Neural progenitor cell (in vitro differentiated cells): ENCODE results near the gene AADACL2. TPM values are rescaled to one million over a fixed set of nuclear protein-coding genes. Genes with fewer than 3 reads are reported as not detected.

Source experiments
- DNase-seq: peaks from one replicate; pipeline ENCODE4 v3.0.0-alpha.2; 2016; ENCODE audit warnings: low spot score
- H2AFZ ChIP-seq: fragments of 200-600 bp; sonication (generic); replicated peaks from 2 replicates; pipeline ENCODE4 v1.6.1; 2016; ENCODE audit warnings: antibody characterized with exemption
- H3F3A ChIP-seq: fragments of 200-600 bp; sonication (generic); 2 replicates; pipeline ENCODE4 v1.6.1; 2016; ENCODE audit warnings: antibody characterized with exemption, low read depth
- H3K27ac ChIP-seq: fragments of 200-600 bp; sonication (generic); 2 replicates; pipeline ENCODE4 v1.5.1; 2016; ENCODE audit warnings: mild to moderate bottlenecking
- H3K27me3 ChIP-seq: fragments of 200-600 bp; sonication (generic); 2 replicates; pipeline ENCODE4 v1.6.1; 2016; ENCODE audit warnings: mild to moderate bottlenecking, moderate library complexity
- H3K36me3 ChIP-seq: fragments of 200-600 bp; sonication (generic); 2 replicates; pipeline ENCODE4 v1.5.1; 2016
- H3K4me1 ChIP-seq: fragments of 200-600 bp; sonication (generic); 2 replicates; pipeline ENCODE4 v1.6.1; 2016; ENCODE audit warnings: mixed run types
- H3K4me2 ChIP-seq: fragments of 200-600 bp; sonication (generic); 2 replicates; pipeline ENCODE4 v1.6.1; 2016
- H3K4me3 ChIP-seq: fragments of 200-600 bp; sonication (generic); 2 replicates; pipeline ENCODE4 v1.5.1; 2016
- H3K79me2 ChIP-seq: fragments of 200-600 bp; sonication (generic); 2 replicates; pipeline ENCODE4 v1.6.1; 2016; ENCODE audit warnings: low read depth
- H3K9ac ChIP-seq: fragments of 200-600 bp; sonication (generic); 2 replicates; pipeline ENCODE4 v1.6.1; 2016
- H3K9me3 ChIP-seq: fragments of 200-600 bp; sonication (generic); 2 replicates; pipeline ENCODE4 v1.5.1; 2016; ENCODE audit warnings: low read depth
- H4K20me1 ChIP-seq: fragments of 200-600 bp; sonication (generic); 2 replicates; pipeline ENCODE4 v1.6.1; 2016; ENCODE audit warnings: low read depth
- H3K27ac Mint-ChIP-seq: 3 replicates; pipeline ENCODE4 v1.8.0; 2021; ENCODE audit warnings: mixed read lengths
- H3K27me3 Mint-ChIP-seq: 2 replicates; pipeline ENCODE4 v1.8.0; 2022; ENCODE audit warnings: low read depth, mild to moderate bottlenecking, inconsistent platforms, moderate library complexity, mixed read lengths; ENCODE audit not compliant: insufficient read depth
- H3K36me3 Mint-ChIP-seq: 3 replicates; pipeline ENCODE4 v1.8.0; 2021; ENCODE audit warnings: mixed read lengths
- H3K4me1 Mint-ChIP-seq: 3 replicates; pipeline ENCODE4 v1.8.0; 2021; ENCODE audit warnings: mixed read lengths
- H3K4me3 Mint-ChIP-seq: 3 replicates; pipeline ENCODE4 v1.8.0; 2021; ENCODE audit warnings: mild to moderate bottlenecking, moderate library complexity, mixed read lengths
- H3K9me3 Mint-ChIP-seq: 3 replicates; pipeline ENCODE4 v1.8.0; 2020; ENCODE audit warnings: mixed read lengths
- EZH2 ChIP-seq: fragments of 200-600 bp; sonication (generic); IDR thresholded peaks from 2 replicates; pipeline ENCODE4 v1.6.1; 2017; ENCODE audit warnings: antibody characterized with exemption, mild to moderate bottlenecking, moderate library complexity
- EZH2phosphoT487 ChIP-seq: fragments of 200-600 bp; sonication (generic); IDR thresholded peaks from 2 replicates; pipeline ENCODE4 v1.6.1; 2017; ENCODE audit warnings: antibody characterized with exemption
- total RNA-seq: library from RNA; depleted of rRNA; stranded (reverse); fragments of >200 nt; gene quantifications from 2 replicates; pipeline ENCODE4 v1.2.3, GENCODE V29; 2015; ENCODE audit warnings: low replicate concordance
- TF ChIP-seq, protein P1 (sequence below): fragments of 200-600 bp; sonication (generic); IDR thresholded peaks from 2 replicates; pipeline ENCODE4 v1.5.1; 2017; ENCODE audit warnings: antibody characterized with exemption, mild to moderate bottlenecking

Gene AADACL2
- total RNA-seq, 1 donor from 2014 or later, result not detected

DNA sequence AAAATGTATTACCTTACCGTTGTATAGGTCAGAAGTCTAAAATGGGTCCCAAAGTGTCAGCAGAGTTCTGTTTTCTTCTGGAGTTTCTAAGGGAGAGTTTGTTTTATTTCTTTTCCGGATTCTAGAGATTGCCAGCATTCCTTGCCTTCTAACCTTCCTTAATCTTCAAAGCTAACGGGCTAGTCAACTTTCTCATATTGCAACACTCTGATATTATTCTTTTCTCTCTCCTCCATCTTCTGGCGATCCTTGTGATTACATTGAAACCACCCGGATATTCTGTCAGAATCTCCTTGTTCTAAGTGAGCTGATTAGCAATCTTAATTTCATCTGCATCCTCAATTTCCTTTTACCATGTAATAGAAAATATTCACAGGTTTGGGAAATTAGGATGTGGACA, 36.2 kb upstream of the AADACL2 start:
- peaks cover 2% of the 10 kb centered on the region for H3K9me3 Mint-ChIP-seq
- no peak overlapping the region for H3K4me3 Mint-ChIP-seq
- Histone ChIP-seq H3K36me3 (no peaks in the 10 kb centered on the region), H3K9ac (no peak overlapping the region), H3K4me1 (no peaks in the 10 kb centered on the region), H3K4me3 (no peak overlapping the region), H3K4me2 (no peak overlapping the region), H3F3A (no peaks in the 10 kb centered on the region), H3K9me3 (no peaks in the 10 kb centered on the region), H3K27ac (no peak overlapping the region), H3K79me2 (no peaks in the 10 kb centered on the region), H2AFZ (no peak overlapping the region), H4K20me1 (no peaks in the 10 kb centered on the region), H3K27me3 (no peaks in the 10 kb centered on the region)
- no peaks in the 10 kb centered on the region for H3K27me3 Mint-ChIP-seq
- TF ChIP-seq EZH2, result no peak
- TF ChIP-seq EZH2phosphoT487, result no peak
- TF ChIP-seq, protein P1, sequence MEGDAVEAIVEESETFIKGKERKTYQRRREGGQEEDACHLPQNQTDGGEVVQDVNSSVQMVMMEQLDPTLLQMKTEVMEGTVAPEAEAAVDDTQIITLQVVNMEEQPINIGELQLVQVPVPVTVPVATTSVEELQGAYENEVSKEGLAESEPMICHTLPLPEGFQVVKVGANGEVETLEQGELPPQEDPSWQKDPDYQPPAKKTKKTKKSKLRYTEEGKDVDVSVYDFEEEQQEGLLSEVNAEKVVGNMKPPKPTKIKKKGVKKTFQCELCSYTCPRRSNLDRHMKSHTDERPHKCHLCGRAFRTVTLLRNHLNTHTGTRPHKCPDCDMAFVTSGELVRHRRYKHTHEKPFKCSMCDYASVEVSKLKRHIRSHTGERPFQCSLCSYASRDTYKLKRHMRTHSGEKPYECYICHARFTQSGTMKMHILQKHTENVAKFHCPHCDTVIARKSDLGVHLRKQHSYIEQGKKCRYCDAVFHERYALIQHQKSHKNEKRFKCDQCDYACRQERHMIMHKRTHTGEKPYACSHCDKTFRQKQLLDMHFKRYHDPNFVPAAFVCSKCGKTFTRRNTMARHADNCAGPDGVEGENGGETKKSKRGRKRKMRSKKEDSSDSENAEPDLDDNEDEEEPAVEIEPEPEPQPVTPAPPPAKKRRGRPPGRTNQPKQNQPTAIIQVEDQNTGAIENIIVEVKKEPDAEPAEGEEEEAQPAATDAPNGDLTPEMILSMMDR, result no peak
- DNase-seq, result no peak
- H3K4me1 Mint-ChIP-seq, result no peaks in the 10 kb centered on the region
- H3K27ac Mint-ChIP-seq, result no peak overlapping the region
- no peaks in the 10 kb centered on the region for H3K36me3 Mint-ChIP-seq

DNA sequence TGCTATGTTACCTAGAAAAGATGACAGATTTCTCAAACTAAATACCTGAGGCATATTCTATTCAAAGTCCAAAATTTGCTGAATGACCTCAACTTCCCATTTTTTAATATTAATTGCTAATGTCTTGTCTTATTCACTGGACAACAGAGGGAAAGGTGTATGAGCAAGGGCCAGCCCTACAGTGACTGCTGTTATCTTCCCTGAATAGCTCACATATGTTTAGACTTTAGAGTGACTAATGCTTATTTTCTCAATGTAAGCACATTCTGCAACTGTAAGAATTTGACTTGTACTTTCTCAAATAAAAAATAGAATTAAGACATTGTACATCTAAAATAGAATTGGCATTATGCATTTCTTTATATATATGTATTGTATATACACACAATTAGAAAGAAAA, 26.5 kb upstream of the AADACL2 start:
- H3K9me3 ChIP-seq, result no peaks in the 10 kb centered on the region
- H3K4me1 ChIP-seq, result no peaks in the 10 kb centered on the region
- no peaks in the 10 kb centered on the region for H3K27me3 ChIP-seq
- H3K36me3 Mint-ChIP-seq, result no peaks in the 10 kb centered on the region
- no peak for DNase-seq
- no peak overlapping the region for H3K4me2 ChIP-seq
- no peaks in the 10 kb centered on the region for H4K20me1 ChIP-seq
- TF ChIP-seq, protein P1, result no peak
- TF ChIP-seq EZH2phosphoT487 (no peak), EZH2 (no peak)
- no peaks in the 10 kb centered on the region for H3K27me3 Mint-ChIP-seq
- no peak overlapping the region for H3K4me3 ChIP-seq
- H3F3A ChIP-seq, result no peaks in the 10 kb centered on the region
- H3K79me2 ChIP-seq, result no peaks in the 10 kb centered on the region
- no peak overlapping the region for H3K4me3 Mint-ChIP-seq
- H3K4me1 Mint-ChIP-seq, result no peaks in the 10 kb centered on the region
- no peak overlapping the region for H3K27ac ChIP-seq
- no peak overlapping the region for H3K9ac ChIP-seq
- H3K36me3 ChIP-seq, result no peaks in the 10 kb centered on the region
- no peak overlapping the region for H3K27ac Mint-ChIP-seq
- no peak overlapping the region for H2AFZ ChIP-seq
- peaks cover 7% of the 10 kb centered on the region for H3K9me3 Mint-ChIP-seq

DNA sequence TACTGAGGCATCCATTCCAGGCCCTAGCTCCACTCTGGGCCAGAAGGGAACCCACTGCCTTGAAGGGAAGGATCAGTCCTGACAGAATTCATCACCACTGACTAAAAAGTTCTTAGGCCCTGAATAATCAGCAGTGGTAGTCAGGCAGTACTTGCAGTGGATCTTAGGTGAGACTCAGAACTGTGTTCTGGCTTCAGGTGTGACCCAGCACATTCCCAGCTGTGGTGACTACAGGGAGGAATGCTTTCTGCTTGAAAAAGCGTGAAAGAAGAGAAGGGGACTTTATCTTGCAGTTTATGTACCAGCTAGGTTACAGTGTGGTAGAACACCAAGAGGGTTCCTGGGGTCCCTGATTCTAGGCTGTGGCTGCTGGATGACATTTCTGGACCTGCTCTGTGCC, 24.9 kb upstream of the AADACL2 start:
- TF ChIP-seq EZH2phosphoT487 (no peak), EZH2 (no peak)
- TF ChIP-seq, protein P1, result no peak
- H3K9me3 Mint-ChIP-seq, result peaks cover 7% of the 10 kb centered on the region
- no peaks in the 10 kb centered on the region for H3K36me3 Mint-ChIP-seq
- no peak overlapping the region for H3K4me3 Mint-ChIP-seq
- Histone ChIP-seq H3K4me2 (no peak overlapping the region), H3K36me3 (no peaks in the 10 kb centered on the region), H3K79me2 (no peaks in the 10 kb centered on the region), H3K9me3 (no peaks in the 10 kb centered on the region), H3F3A (no peaks in the 10 kb centered on the region), H4K20me1 (no peaks in the 10 kb centered on the region), H3K4me3 (no peak overlapping the region), H2AFZ (no peak overlapping the region), H3K4me1 (no peaks in the 10 kb centered on the region), H3K9ac (no peak overlapping the region), H3K27me3 (no peaks in the 10 kb centered on the region), H3K27ac (no peak overlapping the region)
- H3K27ac Mint-ChIP-seq, result no peak overlapping the region
- no peaks in the 10 kb centered on the region for H3K4me1 Mint-ChIP-seq
- no peaks in the 10 kb centered on the region for H3K27me3 Mint-ChIP-seq
- no peak for DNase-seq

DNA sequence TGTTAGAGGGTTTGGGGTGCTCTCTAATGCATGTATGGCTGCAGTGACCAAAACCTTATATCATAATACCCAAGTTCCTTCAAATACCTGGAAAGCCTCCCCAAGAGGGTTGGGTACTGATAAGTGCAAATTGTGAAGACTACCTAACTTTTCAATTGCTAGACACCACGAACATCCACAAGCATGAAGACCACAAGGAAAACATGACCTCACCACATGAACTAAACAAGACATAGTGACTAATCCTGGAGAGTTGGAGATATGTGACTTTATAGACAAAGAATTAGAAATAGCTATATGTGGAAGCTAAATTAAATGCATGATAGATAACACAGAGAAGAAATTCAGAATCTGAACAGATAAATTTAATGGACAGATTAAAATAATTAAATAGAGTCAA, 23.9 kb upstream of the AADACL2 start:
- H3K79me2 ChIP-seq, result no peaks in the 10 kb centered on the region
- H3K9ac ChIP-seq, result no peak overlapping the region
- Mint-ChIP-seq H3K9me3 (peaks cover 7% of the 10 kb centered on the region), H3K4me1 (no peaks in the 10 kb centered on the region), H3K36me3 (no peaks in the 10 kb centered on the region), H3K4me3 (no peak overlapping the region), H3K27me3 (no peaks in the 10 kb centered on the region), H3K27ac (no peak overlapping the region)
- no peaks in the 10 kb centered on the region for H4K20me1 ChIP-seq
- DNase-seq, result no peak
- no peaks in the 10 kb centered on the region for H3K27me3 ChIP-seq
- no peak overlapping the region for H2AFZ ChIP-seq
- no peaks in the 10 kb centered on the region for H3K4me1 ChIP-seq
- no peaks in the 10 kb centered on the region for H3F3A ChIP-seq
- H3K4me3 ChIP-seq, result no peak overlapping the region
- H3K9me3 ChIP-seq, result no peaks in the 10 kb centered on the region
- TF ChIP-seq EZH2 (no peak), EZH2phosphoT487 (no peak)
- TF ChIP-seq, protein P1, result no peak
- H3K4me2 ChIP-seq, result no peak overlapping the region
- no peaks in the 10 kb centered on the region for H3K36me3 ChIP-seq
- H3K27ac ChIP-seq, result no peak overlapping the region
